HL-60 (cell line): ENCODE data around the gene MYO10.

Experiments
- CTCF ChIP-seq: IDR thresholded peaks from one replicate; pipeline ENCODE4 v1.5.1; 2011; ENCODE audit warnings: low read length, control low read depth, inconsistent platforms; ENCODE audit not compliant: insufficient read depth
- GABPA ChIP-seq: IDR thresholded peaks from 2 replicates; pipeline ENCODE4 v1.6.1; 2012; ENCODE audit warnings: low read depth
- POLR2AphosphoS5 ChIP-seq: IDR thresholded peaks from 2 replicates; pipeline ENCODE4 v1.6.1; 2012; ENCODE audit warnings: low read depth
- REST ChIP-seq: IDR thresholded peaks from 2 replicates; pipeline ENCODE4 v1.6.1; 2012; ENCODE audit warnings: low read depth; ENCODE audit not compliant: insufficient replicate concordance

GRCh38 chr5:16615741-16616535 lies 320.1 kb downstream of the MYO10 start:
- TF ChIP-seq CTCF, result no peak
- TF ChIP-seq REST, result no peak
- TF ChIP-seq POLR2AphosphoS5, result no peak
- TF ChIP-seq GABPA, result no peak
